NCI-H128 (cell line): ENCODE measurements around the gene F8A1.
A peak's percentile ranks its signal among the peaks of the same experiment; 100 is the strongest.
"Not testable (repeated sequence)": the region's sequence is repeated elsewhere in the genome, so short reads cannot be mapped to it uniquely, and the experiment has no call there.

Experiments
- DNase-seq: peaks from one replicate; lab custom pipeline; 2025; ENCODE audit not compliant: unreplicated experiment; lab: John Stamatoyannopoulos, UW

The F8A1 gene

DNA sequence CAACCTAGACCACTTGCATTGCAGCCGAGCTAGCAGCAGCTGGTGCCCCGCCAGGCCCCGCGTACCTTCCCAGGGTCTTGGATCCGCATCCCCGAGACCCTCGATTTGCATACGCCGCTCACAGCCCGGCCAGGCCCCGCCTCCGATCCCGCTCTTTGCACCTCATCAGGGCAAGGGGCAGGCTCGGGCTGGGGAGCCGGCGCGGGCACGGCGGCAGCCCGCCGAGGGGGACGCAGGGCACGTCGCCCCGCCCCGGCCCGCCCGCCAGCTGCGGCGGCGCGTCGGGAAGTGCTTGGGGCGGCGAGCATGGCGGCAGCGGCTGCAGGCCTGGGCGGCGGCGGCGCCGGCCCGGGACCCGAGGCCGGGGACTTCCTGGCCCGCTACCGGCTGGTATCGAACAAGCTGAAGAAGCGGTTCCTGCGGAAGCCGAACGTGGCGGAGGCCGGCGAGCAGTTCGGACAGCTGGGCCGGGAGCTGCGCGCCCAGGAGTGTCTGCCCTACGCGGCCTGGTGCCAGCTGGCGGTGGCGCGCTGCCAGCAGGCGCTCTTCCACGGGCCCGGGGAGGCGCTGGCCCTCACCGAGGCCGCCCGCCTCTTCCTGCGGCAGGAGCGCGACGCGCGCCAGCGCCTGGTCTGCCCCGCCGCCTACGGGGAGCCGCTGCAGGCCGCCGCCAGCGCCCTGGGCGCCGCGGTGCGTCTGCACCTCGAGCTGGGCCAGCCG is at the start of gene F8A1:
Gene F8A1, plus strand, starts transcription at position 287 of the 720 bp plus-strand sequence. Its CDS starts 20 bp downstream, at position 307.
- DNase-seq = not testable (repeated sequence)

DNA sequence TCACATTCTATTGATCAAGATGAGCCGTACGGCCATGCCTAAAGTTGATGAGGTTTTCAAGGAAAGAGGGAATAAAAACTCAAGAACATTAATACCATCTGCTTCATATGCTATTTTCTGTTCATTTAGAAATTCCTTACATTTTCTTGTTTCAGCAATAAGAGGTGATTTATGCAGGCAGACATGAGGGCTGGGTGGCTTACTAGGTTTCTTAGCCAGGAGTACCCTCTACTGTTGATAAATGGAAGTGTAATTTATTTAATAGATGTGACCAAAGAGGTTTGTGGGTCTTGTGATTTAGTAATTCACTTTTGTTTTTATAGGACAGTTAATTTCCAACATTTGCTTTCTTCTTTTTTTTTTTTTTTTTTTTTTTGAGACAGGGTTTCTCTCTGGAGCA is 45.3 kb upstream of the F8A1 start:
- no peak for DNase-seq

DNA sequence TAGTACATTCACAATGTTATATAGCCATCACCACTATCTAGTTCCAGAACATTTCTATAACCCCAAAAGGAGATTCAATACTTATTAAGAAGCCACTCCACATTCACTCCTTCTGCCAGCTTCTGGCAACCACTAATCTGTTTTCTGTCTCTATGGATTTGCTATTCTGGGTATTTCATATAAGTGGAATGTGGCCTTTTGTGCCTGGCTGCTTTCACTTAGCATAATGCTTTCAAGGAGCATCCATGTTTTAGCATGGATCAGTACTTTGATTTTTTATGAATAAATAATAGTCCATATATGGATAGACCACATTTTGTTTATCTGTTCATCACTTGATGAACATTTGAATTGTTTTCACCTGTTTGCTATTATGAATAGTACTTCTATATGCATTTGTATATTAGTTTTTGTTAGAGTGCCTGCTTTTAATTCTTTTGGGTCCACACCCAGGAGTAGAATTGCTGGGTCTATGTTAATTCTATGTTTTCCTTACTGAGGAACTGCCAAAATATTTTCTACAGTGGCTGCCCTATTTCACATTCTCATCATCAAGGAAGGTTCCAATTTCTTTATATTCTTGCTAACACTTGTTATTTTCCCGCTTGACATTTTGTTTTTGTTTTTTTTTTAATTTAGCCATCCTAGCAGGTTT is 35.1 kb upstream of the F8A1 start:
- no peak for DNase-seq

DNA sequence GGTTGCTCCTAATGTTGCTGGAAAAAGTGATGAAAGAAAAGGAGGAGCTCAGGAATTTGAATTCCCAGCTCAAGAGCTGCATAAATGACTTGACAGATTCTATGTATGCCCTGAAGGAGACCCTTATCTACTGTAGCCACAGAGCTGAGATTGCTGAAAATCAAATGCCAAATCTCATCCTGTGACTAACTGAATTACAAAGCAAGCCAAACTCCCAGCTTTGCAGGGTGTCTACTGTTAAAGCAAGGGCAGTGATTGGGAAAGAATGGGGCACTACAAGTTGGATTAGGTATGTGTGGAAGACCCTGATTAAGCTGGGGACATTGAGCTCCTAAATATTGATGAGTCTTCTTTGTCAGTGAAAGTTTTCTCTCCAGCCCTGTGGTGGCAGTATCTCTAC is 30.9 kb upstream of the F8A1 start:
- DNase-seq = no peak

- DNase-seq = not testable (repeated sequence)
Observed at GRCh38 chrX:154868522-154868921, 17.6 kb upstream of the F8A1 start.

GRCh38 chrX:154873329-154873728 is 12.8 kb upstream of the F8A1 start:
- no peak for DNase-seq

GRCh38 chrX:154884069-154884468 is 2.1 kb upstream of the F8A1 start:
- not testable (repeated sequence) for DNase-seq

DNA sequence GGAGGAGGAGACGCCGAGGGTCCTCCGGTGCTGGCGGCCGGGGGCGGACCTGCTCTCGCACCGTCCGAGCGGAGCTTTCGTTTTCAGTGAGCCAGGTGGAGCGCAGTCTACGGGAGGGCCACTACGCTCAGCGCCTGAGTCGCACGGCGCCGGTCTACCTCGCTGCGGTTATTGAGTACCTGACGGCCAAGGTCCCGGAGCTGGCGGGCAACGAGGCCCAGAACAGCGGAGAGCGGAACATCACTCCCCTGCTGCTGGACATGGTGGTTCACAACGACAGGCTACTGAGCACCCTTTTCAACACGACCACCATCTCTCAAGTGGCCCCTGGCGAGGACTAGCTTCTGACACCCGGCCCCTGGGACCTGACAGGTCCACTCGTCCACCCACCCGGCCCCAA is 1.1 kb upstream of the F8A1 start:
- DNase-seq = not testable (repeated sequence)

DNA sequence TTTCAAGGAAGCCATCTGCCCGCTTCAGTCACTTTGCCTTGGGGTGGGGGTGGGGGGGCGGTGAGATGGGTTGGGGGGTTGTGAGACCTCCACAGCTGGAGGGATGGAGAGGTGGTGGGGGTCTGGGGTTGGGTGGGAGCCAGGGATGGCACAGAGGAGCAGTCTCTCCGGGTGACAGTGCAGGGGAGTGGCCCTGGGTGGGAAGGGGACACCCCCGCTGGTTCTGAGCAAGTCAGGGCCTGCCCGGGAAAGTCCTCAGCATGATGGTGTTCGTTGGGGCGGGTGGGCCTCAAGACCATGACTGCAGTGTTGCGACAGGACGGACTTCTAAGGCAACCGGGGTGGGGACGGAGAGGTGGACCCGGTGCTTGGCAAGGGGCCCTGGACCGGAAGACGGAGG is 606 bp upstream of the F8A1 start:
- DNase-seq = not testable (repeated sequence)

DNA sequence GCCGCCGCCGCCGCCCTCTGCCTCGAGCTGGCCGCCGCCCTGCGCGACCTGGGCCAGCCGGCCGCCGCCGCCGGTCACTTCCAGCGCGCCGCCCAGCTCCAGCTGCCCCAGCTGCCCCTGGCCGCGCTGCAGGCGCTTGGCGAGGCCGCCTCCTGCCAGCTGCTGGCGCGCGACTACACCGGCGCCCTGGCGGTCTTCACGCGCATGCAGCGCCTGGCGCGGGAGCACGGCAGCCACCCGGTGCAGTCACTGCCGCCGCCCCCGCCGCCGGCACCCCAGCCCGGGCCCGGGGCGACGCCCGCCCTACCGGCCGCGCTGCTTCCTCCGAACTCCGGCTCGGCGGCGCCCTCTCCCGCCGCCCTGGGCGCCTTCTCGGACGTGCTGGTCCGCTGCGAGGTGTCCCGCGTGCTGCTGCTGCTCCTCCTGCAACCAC is 650 bp downstream of the F8A1 start:
- DNase-seq = not testable (repeated sequence)

GRCh38 chrX:154890990-154891639 is 5.0 kb downstream of the F8A1 start:
- peak; percentile 42 for DNase-seq

DNA sequence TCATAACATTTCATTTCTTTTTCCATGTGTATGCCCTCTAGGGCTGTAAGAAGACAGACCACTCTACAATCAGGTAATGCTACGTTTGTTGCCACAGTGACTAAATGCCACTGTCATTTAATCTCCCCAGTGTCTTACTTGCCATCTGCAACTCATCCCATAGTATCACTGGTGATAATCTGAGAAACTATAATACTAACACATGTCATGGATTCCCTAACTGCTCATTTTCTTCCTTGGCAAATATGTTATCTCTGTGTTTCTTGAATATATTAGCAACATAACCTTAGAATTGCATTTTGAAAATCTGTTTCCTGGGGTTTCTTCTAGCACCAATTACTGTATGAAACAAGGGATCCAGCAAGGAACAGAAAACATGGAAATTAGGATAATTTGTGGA is 6.1 kb downstream of the F8A1 start:
- DNase-seq = no peak

- DNase-seq = no peak
Observed at GRCh38 chrX:154900323-154900722, 14.2 kb downstream of the F8A1 start.

GRCh38 chrX:154902408-154902807 is 16.3 kb downstream of the F8A1 start:
- no peak for DNase-seq

DNA sequence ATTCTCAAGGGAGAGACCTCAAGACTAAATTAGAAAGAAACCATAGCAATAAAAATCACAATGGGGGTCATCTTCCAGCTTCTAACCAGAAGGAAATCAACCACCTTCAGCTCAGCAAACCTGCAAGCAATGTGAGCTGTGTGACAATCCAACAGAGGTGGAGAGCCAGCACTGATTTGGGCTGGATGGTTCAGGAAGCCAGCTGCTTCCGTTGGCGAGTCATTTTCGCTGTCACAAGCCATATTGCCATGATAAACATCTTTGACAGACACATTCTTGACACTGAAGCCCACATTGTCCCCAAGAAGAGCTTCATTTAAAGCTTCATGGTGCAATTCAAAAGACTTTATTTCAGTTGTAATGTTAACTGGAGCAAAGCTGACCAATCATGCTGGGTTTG is 22.7 kb downstream of the F8A1 start:
- no peak for DNase-seq

DNA sequence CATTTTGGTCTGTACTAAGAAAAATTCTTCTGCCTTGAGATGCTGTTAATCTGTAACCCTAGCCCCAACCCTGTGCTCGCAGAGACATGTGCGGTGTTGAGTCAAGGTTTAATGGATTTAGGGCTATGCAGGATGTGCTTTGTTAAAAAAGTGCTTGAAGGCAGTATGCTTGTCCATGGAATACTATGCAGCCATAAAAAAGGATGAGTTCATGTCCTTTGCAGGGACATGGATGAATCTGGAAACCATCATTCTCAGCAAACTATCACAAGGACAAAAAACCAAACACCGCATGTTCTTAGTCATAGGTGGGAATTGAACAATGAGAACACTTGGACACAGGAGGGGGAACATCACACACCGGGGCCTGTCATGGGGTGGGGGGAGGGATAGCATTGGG is 23.9 kb downstream of the F8A1 start:
- DNase-seq = not testable (repeated sequence)

GRCh38 chrX:154910528-154910927 is 24.4 kb downstream of the F8A1 start:
- not testable (repeated sequence) for DNase-seq

DNA sequence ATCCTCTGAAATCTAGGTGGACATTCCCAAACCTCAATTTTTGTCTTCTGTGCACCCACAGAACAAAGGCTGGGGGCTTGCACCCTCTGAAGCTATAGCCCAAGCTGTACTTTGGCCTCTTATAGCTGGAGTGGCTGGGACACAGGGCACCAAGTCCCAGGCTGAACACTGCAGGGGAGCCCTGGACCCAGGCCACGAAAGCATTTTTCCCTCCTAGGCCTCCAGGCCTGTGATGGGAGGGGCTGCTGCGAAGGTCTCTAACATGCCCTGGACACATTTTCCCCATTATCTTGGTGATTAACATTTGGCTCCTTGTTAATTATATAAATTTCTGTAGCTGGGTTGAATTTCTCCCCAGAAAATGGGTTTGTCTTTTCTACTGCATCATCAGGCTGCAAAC is 27.9 kb downstream of the F8A1 start:
- DNase-seq = no peak

- DNase-seq = peak; percentile 11
Observed at GRCh38 chrX:154918060-154918483, 31.9 kb downstream of the F8A1 start.

DNA sequence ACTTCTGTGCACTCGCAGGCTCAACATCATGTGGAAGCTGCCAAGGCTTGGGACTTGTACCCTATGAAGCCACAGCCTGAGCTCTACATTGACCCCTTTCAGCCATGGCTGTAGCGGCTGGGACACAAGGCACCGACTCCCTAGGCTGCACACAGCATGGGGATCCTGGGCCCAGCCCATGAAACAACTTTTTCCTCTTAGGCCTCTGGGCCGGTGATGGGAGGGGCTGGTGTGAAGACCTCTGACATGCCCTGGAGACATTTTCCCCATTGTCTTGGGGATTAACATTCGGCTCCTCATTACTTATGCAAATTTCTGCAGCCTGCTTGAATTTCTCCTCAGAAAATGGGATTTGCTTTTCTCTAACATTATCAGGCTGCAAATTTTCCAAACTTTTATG is 38.6 kb downstream of the F8A1 start:
- not testable (repeated sequence) for DNase-seq
